ENCODE measurements around the gene RIMS3.
"Not testable (repeated sequence)": the region's sequence is repeated elsewhere in the genome, so short reads cannot be mapped to it uniquely, and the experiment has no call there.

The RIMS3 gene

DNA sequence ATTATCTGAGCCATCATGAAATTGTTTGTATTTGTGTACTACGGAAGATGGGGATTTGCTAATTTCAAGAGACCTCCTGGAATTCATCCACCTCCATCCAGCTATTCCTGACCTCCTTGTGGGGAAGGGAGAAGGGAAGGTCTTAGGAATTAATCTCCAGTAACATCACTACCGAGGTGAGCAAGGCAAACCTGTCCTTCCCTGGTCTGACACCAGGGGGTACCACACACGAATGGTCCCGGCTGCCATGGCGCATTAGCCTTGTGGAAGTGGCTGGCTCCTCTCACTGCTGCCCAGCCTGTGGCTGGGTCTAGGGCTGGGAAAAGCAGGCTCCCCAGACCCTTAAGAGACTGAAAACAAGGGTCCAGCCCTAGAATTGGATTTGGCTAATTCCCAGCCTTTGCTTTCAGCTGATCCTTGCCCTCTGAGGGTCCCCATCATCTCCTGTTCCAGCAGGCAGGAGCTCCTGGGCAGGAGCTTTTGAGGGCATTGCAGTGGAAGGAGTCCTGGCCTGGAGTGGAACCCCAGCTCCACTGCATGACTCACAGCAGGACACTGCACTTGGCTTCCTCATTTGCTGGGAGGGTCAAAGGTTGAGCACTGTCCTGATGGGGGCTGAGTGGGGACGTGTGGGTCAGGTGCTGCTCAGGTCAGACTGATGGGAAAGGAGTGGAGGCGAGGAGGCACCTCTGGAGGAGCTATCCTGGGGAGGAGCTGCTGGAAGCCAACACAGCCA lies 34.8 kb downstream of the RIMS3 start:
- DNase-seq (ENCODE audit: low read depth in 2 of 2), result no peak

DNA sequence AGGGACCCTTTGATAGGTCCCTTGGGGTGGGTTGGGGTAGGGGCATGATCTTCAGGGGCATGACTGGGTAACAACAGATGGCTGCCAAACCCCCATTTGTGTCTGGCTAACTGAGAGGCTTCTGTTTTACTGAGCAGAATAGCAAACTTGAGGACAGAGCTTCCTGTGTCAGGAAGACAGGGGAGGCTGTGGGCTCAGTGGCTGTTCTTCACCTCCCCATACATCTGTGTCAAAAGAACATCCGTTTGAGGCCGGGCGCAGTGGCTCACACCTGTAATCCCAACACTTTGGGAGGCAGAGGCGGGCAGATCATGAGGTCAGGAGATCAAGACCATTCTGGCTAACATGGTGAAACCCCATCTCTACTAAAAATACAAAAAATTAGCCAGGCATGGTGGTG lies 35.9 kb downstream of the RIMS3 start:
- not testable (repeated sequence) for DNase-seq (ENCODE audit: low read depth in 2 of 2)

DNA sequence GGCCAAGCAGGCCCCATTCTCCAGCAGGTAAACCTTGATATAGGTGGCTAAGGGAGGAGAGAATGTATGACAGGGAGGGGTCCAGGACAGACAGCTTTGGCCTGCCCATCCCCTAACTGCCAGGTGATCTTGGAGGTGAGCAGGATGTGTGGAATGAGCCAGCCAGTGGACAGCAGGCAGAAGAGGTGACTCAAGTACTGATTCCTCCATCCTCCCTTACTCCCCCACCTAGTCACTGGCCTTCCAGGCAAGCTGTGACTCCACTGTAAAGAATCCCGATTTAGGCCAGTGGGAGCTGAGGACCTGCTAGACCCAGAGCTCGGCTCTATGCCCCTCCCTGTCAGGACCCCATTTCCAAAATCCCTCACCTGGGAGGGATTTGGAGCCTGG lies 36.6 kb downstream of the RIMS3 start:
- no peak for DNase-seq (ENCODE audit: low read depth in 2 of 2)

DNA sequence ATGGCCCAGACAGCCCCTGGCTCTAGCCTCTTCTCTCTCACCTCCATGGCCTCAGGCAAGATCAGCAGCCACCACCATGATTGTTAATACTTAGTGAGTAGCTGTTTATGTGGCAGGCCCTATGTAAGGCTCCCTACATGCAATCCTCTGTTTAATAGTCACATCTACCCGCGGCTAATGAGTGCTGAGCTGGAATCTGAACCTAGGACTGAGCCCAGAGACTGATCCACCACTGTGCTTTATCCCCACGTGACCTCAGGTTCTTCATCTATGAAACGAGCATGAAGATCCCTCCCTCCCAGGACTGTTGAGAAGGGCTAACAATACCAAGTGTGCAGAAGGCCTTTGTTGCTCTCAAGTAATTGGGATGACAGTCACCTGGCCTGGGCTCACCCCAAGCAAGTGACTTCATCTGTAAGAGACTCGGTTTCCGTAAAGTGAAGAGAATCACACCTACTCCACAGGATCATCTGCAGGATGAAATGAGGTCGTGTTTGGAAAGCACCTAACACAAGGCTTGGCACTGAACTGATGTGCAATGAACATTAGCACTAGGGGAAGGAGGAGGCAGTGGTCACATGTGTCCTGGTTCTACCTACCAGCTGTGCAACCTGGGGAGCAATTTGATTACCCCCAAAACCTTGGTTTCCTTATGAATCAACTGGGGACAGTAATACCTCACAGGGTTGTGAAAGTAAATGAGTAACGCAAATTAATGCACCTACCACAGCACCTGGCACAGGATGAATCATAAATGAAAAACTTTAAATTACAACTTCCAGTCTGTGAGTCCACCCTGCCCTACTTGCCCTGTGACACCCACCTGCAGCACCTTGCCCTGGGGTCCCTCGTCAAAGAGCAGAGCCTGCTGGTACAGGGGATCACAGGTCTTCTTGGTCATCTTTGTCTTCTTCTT lies 37.2 kb downstream of the RIMS3 start:
- no peak for DNase-seq (ENCODE audit: low read depth in 2 of 2)

DNA sequence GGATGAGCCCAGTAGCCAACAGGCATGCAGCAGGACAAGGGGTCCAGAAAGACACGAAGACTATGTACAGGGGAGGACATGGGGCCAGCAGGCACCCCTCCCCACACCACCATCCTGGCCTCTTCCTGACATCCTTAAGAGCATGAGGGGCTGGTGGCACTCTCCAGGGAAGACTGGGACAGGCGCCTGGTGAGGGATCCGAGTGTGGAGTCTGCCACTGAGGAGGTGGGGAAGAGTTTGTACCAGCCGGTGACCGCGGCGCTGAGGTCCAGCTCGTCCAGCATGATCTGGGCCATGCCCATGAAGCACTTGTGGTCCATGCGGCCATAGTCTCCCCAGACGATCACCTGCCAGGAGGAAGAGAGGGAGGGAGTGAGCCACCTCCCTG lies 39.1 kb downstream of the RIMS3 start:
- DNase-seq (ENCODE audit: low read depth in 2 of 2), result no peak

DNA sequence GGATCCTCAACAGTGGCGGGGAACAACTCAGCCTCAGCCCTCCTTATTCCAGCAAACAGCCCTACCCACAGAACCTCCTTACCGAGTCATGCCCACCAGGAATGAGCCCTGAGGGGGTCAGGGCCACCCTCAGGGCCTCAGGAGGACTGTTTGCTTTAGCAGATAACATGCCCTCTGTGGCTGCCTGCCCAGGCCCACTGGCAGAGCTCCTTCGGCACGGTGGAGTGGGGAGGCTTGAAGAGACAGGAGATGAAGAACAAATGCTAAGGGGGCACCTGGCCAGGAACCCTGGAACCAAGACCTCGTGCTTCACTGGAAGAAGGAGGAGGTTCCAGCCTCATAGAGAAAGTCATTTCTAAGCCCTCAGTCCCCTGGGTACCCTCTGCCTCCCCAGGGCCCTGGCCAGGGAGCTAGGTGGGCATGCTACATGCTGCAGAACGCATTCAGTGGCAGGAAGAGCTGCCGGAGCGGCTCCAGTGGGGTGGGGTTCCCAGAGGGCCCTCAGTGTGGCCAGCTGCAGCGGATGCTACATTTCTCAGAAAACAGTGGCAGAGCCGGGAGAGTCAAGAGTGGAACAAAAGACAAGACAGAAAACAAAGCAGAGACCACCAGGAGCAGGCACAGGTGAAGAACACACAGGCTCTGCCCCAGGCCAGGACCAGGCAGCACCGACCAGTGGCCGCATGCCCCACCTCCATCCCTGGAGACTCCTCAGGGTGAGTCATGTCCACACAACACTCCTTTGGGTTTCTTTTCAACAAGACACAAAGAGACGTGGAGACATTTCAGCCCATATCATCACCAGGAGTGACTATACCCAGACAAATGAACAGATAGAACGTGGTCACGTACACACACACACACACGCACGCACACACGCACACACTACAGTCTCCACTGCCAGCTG lies 39.8 kb downstream of the RIMS3 start:
- DNase-seq (ENCODE audit: low read depth in 2 of 2), result no peak

DNA sequence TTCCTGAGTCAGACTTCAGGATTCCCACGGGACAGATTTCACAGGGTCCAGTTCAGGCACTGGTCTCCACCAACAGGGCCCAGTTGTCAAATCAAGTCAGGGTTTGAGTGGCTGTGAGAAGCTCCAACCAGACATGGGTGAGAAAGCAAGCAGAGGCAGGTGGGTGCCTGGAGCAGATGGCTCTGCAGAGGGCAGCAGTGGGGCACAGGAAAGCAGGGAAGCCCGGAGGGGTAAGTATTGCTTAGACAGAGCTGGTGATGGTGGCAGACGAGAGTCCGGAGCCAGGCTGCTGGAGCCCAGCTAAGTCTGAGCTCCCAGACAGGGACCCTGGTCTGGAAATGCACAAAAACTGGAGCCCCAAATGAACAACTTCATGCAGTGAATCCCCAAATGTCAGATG lies 40.4 kb downstream of the RIMS3 start:
- no peak for DNase-seq (ENCODE audit: low read depth in 2 of 2)

DNA sequence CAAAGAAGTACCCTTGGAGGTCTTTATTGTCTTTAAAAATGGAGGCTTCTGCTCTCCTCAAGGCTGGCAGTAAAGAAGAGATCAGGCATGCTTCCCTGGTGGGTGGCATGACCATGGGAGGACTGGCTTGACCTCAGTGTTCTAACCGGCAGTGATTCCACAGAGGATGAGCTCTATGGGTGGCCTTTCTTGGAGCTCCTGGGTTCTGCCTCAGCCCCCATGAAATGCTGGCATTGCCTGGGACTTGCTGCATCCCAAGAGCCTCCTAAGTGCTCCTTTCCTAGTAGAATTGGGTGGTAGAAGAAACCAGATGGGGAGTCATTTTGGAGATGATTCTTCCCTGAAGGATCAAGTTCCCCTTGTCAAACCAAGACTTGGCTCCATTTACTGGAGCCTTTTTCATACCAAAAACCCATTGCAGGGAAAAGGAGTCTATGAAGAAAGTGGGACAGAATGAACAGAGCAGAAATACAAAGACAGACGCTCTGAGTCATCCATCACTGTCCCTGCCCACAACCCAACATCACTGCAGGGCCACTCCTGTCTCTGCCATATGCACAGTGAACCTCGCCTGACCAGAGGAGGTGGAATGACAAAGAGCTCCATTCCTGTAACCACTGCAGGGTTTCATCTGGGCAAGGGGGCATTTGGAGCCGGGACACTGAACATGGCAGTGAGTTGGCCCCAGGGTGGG lies 42.4 kb downstream of the RIMS3 start:
- DNase-seq (ENCODE audit: low read depth in 2 of 2), result no peak

DNA sequence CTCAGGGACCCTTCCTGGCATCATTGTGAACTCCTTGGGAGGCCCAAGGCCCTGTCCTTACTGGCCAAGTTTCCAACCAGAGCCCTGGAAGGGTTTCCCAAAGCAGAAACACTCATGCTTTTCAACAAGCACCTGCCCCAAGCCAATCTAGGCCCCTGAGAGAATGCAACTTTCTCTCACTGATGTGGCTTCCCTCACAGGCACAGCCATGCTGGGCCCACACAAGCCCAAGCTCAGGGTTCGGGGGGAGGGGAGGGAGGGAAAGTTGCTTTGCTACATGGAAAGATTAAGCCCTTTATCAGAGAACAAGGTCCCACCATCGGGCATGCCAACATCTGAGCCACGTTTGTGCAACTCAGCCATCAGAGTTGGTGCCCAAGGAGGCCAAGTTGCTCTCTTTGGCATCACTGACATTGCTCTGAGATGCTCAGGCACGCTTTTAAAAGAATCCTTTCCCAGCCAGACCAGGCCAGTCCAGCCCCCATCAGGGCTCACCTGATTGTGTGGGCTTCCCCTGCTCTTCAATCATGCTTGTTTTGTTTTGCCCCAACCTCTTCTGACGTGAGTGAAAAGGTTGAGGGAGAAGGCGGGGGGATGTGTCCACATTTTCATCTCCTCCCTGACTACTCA lies 43.5 kb downstream of the RIMS3 start:
- no peak for DNase-seq (ENCODE audit: low read depth in 2 of 2)

DNA sequence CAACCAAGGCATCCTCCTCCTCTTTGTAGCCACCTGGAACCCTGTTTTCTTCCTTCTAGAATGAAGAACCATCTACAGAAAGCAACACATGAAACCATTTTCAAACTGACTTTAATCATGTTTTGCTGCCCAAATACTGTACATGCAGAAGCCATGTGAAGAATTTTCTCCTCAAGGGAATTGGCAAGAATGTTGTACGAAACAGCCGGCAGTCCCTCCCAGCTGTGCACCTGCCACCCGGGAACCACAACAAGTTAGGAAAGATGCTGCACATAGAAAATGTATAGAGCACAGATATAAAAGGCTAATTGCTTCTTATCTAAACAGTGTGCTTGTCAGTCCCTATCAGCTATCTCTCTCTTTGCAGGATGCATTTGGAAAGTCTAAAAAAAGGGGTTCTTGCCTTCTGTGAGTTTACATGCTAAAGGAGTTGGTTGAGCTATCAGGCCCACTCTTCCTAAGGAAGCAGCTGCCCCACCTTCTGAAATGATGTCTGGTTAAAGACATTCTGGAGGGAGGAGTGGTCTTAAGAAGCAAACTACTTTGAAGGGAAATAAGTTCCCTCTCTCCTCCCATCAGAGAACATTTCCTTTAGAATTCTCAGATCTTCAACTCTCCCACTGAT lies 44.8 kb downstream of the RIMS3 start:
- DNase-seq (ENCODE audit: low read depth in 2 of 2), result no peak

DNA sequence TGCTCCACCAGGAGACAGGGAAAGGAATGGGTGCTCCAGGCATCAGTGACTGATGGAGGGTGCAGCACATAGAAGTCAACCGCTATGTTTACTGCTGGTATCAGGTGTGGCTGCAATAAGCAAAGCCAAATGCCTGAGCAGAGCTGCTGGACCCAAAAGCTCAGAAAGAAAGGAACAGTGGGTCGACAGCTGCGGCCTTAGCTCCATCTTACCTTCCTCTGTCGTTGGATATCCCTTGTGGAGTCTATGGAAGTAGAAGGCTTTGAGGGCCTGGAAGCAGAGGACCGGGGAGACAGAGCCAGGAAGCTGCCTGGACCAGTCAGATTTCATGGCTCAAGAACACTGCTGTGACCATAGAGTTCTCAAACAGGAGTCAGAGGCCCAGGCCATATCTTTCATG lies 45.3 kb downstream of the RIMS3 start:
- DNase-seq (ENCODE audit: low read depth in 2 of 2), result no peak

DNA sequence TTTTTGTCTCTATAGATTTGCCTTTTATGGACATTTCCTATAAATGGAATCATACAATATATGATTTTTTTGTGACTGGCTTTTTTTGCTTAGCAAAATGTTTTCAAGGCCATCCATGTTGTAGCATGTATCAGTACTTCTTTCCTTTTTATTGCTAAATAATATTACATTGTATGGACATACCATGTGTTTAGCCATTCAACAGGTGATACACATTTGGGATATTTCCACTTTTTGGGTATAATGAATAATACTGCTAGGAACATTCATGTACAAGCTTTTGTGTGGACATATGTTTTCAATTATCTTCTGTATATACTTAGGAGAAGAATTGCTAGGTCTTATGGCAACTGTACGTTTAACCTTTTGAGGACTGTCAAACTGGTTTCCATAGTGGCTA lies 47.4 kb downstream of the RIMS3 start:
- no peak for DNase-seq (ENCODE audit: low read depth in 2 of 2)

DNA sequence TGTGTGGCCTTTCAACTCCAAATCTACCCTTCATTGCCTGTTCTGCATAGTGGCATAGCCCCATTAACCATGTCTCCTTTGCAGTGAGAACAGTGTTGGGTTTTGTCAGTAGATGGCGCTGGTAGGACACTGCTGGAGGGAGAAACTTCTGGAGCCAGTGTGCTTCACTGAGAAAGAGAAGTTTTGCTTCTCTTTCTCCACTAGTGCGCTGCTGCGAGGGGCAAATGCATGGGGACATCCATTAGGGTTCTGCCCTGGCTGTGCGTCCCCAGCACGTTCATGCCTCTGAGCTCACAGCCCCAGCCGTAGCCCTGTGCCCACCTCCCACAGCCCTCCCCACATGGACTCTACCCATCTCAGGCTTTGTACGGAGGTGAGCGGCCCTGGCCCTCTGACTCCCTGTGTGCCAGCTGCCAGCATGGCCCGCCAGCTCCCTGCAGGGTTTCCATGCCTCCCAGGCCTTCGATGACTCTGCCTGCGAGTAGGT lies 53.1 kb downstream of the RIMS3 start:
- peak; percentile 10 to 15 for DNase-seq (ENCODE audit: low read depth in 2 of 2)

DNA sequence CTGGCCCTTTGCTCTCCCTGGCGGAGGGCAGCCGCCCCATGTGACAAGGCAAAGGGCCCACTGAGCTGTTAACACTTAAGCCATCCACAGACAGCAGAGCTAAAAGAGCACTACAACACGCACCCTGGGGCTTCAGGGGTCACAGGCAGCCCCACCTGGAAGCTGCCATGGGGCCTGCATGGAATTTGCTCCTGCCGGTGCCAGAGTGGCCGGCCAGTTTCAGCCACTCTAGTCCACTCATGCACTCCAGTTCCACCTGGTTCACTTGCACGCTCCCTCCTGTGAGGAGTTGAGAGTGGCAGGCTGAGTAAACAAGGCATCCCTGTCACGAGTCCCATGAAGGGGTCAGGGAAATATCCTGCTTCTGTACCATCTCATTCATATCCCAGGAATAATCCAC lies 55.3 kb downstream of the RIMS3 start:
- DNase-seq (ENCODE audit: low read depth in 2 of 2), result no peak

DNA sequence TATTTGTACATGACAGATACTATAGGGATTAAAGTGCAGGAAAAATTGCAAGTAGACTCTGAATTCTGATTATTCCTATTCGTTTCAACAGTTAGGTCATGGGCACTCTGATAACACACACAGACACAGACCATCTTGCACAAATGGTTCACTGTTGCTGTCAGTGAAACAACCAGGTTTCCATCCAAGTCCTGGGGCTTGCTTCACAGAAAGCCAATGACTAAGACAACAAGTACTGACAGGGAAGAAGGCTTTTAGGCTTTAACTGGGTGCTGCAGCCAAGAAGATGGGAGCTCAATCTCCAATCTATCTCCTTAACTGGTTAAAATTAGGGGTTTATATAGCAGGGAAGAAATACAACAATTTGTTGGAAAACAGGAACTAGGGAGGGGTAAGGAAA lies 57.6 kb downstream of the RIMS3 start:
- DNase-seq (ENCODE audit: low read depth in 2 of 2), result no peak

DNA sequence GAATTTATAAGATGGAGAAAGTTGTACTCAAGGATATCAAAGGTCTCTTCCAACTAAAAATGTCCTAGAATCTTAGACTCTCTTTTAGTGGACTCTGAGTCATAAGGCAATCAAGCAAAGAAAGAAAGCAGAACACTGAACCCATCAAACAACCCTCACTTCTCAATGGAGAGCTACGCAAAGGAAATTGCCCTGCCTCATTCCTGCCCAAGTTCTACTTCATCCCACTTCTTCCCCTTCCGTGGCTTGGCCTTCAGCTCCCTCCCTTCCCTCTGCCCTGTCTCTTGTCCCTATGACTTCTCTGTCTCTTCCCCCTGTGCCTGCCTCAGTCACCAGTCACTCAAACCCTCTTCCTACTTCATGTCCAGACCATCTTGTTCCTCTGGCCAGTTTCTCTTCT lies 58.5 kb downstream of the RIMS3 start:
- DNase-seq (ENCODE audit: low read depth in 2 of 2), result no peak

DNA sequence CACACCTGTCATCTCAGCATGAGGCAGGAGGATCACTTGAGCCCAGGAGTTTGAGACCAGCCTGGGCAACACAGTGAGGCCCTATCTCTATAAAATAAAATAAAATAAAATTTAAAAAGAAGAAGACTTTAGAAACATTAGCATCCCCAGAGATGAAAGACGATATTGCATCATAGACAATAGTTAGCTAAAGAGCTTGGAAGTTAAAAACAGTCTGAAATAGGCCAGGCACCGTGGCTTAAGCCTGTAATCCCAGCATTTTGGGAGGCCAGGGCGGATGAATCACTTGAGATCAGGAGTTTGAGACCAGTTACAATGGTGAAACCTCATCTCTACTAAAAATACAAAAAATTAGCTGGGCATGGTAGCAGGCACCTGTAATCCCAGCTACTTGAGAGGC lies 59.3 kb downstream of the RIMS3 start:
- DNase-seq (ENCODE audit: low read depth in 2 of 2), result no peak

DNA sequence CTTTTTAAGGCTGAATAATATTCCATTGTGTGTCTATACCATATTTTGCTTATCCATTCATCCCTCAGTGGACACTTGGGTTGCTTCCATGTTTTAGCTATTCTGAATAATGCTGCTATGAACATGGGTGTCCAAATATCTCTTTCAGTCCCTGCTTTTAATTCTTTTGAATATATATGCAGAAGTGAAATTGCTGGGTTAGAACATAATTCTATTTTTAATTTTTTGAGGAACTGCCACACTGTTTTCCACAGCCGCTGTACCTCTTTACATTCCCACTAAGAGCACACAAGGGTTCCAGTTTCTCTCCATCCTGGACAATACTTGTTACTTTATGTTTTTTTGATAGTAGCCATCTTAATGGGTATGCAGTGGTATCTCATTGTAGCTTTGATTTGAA lies 65.6 kb downstream of the RIMS3 start:
- DNase-seq (ENCODE audit: low read depth in 2 of 2), result no peak

DNA sequence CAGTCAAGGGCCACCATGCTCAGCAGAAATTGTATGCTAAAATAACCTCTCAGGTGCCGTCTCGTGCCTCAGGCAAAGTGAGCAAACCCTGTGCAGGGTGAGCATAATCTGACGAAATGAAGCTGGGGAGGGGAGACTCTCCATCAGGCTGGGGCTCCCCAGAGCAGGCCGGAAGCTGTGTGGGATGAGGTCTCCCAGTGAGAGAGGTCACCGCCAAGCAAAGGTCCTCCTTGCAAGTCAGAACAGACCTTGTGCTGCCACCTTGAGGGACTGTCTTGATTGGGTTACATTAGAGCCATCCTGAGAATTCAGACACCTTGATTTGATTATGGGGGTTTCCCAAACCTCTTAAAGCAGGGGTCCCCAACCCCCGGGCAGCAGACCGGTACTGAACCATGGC lies 69.9 kb downstream of the RIMS3 start:
- DNase-seq (ENCODE audit: low read depth in 2 of 2), result no peak

DNA sequence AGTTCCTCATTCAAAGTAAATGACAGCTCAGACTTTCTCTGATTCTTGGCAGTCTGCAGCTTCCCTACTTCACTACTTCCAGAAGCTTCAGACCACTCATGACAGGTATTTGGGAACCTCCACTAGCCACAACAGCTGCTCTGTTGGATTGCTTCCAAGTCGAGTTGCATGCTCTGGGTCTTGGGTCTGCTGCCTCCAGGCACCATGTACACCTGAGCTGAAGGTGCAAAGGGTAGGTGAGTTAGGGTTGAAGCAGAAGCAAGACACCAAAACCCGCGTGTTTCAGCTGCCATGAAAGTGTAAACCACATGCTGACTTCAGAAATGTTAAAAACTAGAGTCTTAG lies 71.3 kb downstream of the RIMS3 start:
- no peak for DNase-seq (ENCODE audit: low read depth in 2 of 2)
